HepG2 (cell line): ENCODE results near the gene RAD23A. TPM values are rescaled to one million over a fixed set of nuclear protein-coding genes. Genes with fewer than 3 reads are reported as not detected.

Experiments
- AHR ChIP-seq: IDR thresholded peaks from 2 replicates; pipeline ENCODE4 v1.6.1; 2018; ENCODE audit warnings: missing genetic modification reagents, missing compliant biosample characterization
- AKAP8 ChIP-seq: sonication (generic); formaldehyde crosslinking; IDR thresholded peaks from 2 replicates; pipeline ENCODE4 v1.5.1; 2020; ENCODE audit warnings: mild to moderate bottlenecking, missing genetic modification reagents
- BCL3 ChIP-seq: sonication (generic); formaldehyde crosslinking; IDR thresholded peaks from 2 replicates; pipeline ENCODE4 v1.5.1; 2020; ENCODE audit warnings: mild to moderate bottlenecking, missing genetic modification reagents, moderate library complexity
- DDIT3 ChIP-seq: sonication (generic); formaldehyde crosslinking; IDR thresholded peaks from 2 replicates; pipeline ENCODE4 v1.4.0; 2020; ENCODE audit warnings: mild to moderate bottlenecking, missing genetic modification reagents
- FLYWCH1 ChIP-seq: sonication (generic); formaldehyde crosslinking; IDR thresholded peaks from 2 replicates; pipeline ENCODE4 v1.8.1; 2023; ENCODE audit warnings: mild to moderate bottlenecking, missing genetic modification reagents
- HNRNPK ChIP-seq: fragments of 200-400 bp; formaldehyde crosslinking; IDR thresholded peaks from 2 replicates; pipeline ENCODE4 v1.6.1; 2018; ENCODE audit warnings: low read length, low read depth, moderate library complexity, mild to moderate bottlenecking; ENCODE audit not compliant: poor library complexity, severe bottlenecking
- IRF9 ChIP-seq: sonication (generic); formaldehyde crosslinking; IDR thresholded peaks from 2 replicates; pipeline ENCODE4 v1.8.0; 2022; ENCODE audit warnings: missing genetic modification reagents, mild to moderate bottlenecking, borderline replicate concordance
- MTF1 ChIP-seq: sonication (generic); formaldehyde crosslinking; IDR thresholded peaks from 2 replicates; pipeline ENCODE4 v1.5.0; 2020; ENCODE audit warnings: missing genetic modification reagents
- MXI1 ChIP-seq: IDR thresholded peaks from 3 replicates; pipeline ENCODE4 v1.6.1; 2012; ENCODE audit warnings: low read depth, low read length, inconsistent platforms, borderline replicate concordance
- PHF20 ChIP-seq: sonication (generic); formaldehyde crosslinking; IDR thresholded peaks from 2 replicates; pipeline ENCODE4 v1.5.0; 2020; ENCODE audit warnings: mild to moderate bottlenecking, missing genetic modification reagents
- PHF5A ChIP-seq: IDR thresholded peaks from one replicate; pipeline ENCODE4 v1.6.1; 2018; ENCODE audit warnings: low read depth, missing genetic modification reagents; ENCODE audit not compliant: unreplicated experiment
- RARA ChIP-seq: IDR thresholded peaks from 2 replicates; pipeline ENCODE4 v1.6.1; 2016; ENCODE audit warnings: missing genetic modification reagents, missing compliant biosample characterization
- TBX2 ChIP-seq: sonication (generic); formaldehyde crosslinking; IDR thresholded peaks from 2 replicates; pipeline ENCODE4 v1.5.0; 2020; ENCODE audit warnings: missing genetic modification reagents, mild to moderate bottlenecking, borderline replicate concordance
- YEATS2 ChIP-seq: sonication (generic); formaldehyde crosslinking; IDR thresholded peaks from 2 replicates; pipeline ENCODE4 v1.4.0; 2020; ENCODE audit warnings: missing genetic modification reagents, borderline replicate concordance
- ZBTB33 ChIP-seq: sonication (generic); formaldehyde crosslinking; IDR thresholded peaks from 2 replicates; pipeline ENCODE4 v1.4.0; 2020; ENCODE audit warnings: missing genetic modification reagents
- ZFP82 ChIP-seq: sonication (generic); formaldehyde crosslinking; IDR thresholded peaks from 2 replicates; pipeline ENCODE4 v1.5.1; 2020; ENCODE audit warnings: mild to moderate bottlenecking, missing genetic modification reagents, borderline replicate concordance
- ZNF280D ChIP-seq: sonication (generic); formaldehyde crosslinking; IDR thresholded peaks from 2 replicates; pipeline ENCODE4 v1.5.1; 2020; ENCODE audit warnings: mild to moderate bottlenecking, missing genetic modification reagents
- ZNF317 ChIP-seq: sonication (generic); formaldehyde crosslinking; IDR thresholded peaks from 2 replicates; pipeline ENCODE4 v1.5.0; 2020; ENCODE audit warnings: mild to moderate bottlenecking, missing genetic modification reagents
- ZNF367 ChIP-seq: sonication (generic); formaldehyde crosslinking; IDR thresholded peaks from 2 replicates; pipeline ENCODE4 v1.4.0; 2020; ENCODE audit warnings: missing genetic modification reagents, borderline replicate concordance
- ZNF446 ChIP-seq: sonication (generic); formaldehyde crosslinking; IDR thresholded peaks from 2 replicates; pipeline ENCODE4 v1.5.0; 2020; ENCODE audit warnings: mild to moderate bottlenecking, missing genetic modification reagents
- ZNF468 ChIP-seq: sonication (generic); formaldehyde crosslinking; IDR thresholded peaks from 2 replicates; pipeline ENCODE4 v1.8.0; 2022; ENCODE audit warnings: mild to moderate bottlenecking, moderate library complexity, missing genetic modification reagents
- ZNF530 ChIP-seq: sonication (generic); formaldehyde crosslinking; IDR thresholded peaks from 2 replicates; pipeline ENCODE4 v1.5.0; 2020; ENCODE audit warnings: low read depth, mild to moderate bottlenecking, missing genetic modification reagents
- ZNF567 ChIP-seq: sonication (generic); formaldehyde crosslinking; IDR thresholded peaks from 2 replicates; pipeline ENCODE4 v1.8.1; 2023; ENCODE audit warnings: mild to moderate bottlenecking, missing genetic modification reagents, borderline replicate concordance
- polyA plus RNA-seq, 8 experiments: library from polyadenylated mRNA; depleted of rRNA in 3 of 8; stranded (reverse) in 7 of 8; unstranded in 1 of 8; fragments of >200 nt; fragmentation: Illumina TruSeq in 4 of 8; extraction: Trizol in 4 of 8; gene quantifications; 2 replicates each; pipeline versions ENCODE4 v1.2.1 to v1.2.3, GENCODE V29; 2011 to 2016; ENCODE audit warnings: low read depth in 4 of 8, missing spikeins in 1 of 8, mixed read lengths in 1 of 8; ENCODE audit not compliant: insufficient read depth in 1 of 8
- total RNA-seq, 5 experiments: library from RNA; depleted of rRNA; stranded (reverse); fragments of >200 nt; fragmentation: Illumina TruSeq; extraction: Trizol; gene quantifications; 2 replicates each; pipeline ENCODE4 v1.2.3, GENCODE V29; 2016; ENCODE audit warnings: low read depth in 1 of 5

Gene RAD23A
- total and polyA plus RNA-seq, 2 of the 13 experiments (the other 11 are each of a cell fraction or from before 2014, with no cell fraction given) = 42.5 to 54.2 TPM

GRCh38 chr19:12945479-12946091 lies at the start of gene RAD23A (continued):
- TF ChIP-seq TBX2 (CRISPR knock-in tag) (peak; percentile 89), ZNF280D (CRISPR knock-in tag) (no peak; the same call in 1 of the 2 replicates), ZNF317 (no peak), RARA (peak; percentile 33; the same call in 1 of the 2 replicates), ZNF367 (CRISPR knock-in tag) (no peak), ZFP82 (CRISPR knock-in tag) (peak; percentile 95), ZNF530 (CRISPR knock-in tag) (no peak), IRF9 (CRISPR knock-in tag) (peak; percentile 86; the same call in 1 of the 2 replicates), ZNF468 (CRISPR knock-in tag) (no peak), MTF1 (CRISPR knock-in tag) (0 out of 2 replicates have a peak, but pooled peaks have one; percentile 54), MXI1 (peak; percentile 86; the same call in 1 of the 3 replicates), ZNF446 (no peak), AKAP8 (peak; percentile 95), HNRNPK (no peak), AHR (CRISPR knock-in tag) (peak; percentile 87), YEATS2 (CRISPR knock-in tag) (peak; percentile 91), DDIT3 (CRISPR knock-in tag) (no peak), PHF20 (CRISPR knock-in tag) (peak; percentile 90), ZNF567 (CRISPR knock-in tag) (0 out of 2 replicates have a peak, but pooled peaks have one; percentile 10), FLYWCH1 (CRISPR knock-in tag) (no peak), BCL3 (CRISPR knock-in tag) (no peak), ZBTB33 (CRISPR knock-in tag) (no peak), PHF5A (CRISPR knock-in tag) (no peak)
